ENCODE results near the gene CALB2.
"Not testable (repeated sequence)": the region's sequence is repeated elsewhere in the genome, so short reads cannot be mapped to it uniquely, and the experiment has no call there.

The CALB2 gene

DNA sequence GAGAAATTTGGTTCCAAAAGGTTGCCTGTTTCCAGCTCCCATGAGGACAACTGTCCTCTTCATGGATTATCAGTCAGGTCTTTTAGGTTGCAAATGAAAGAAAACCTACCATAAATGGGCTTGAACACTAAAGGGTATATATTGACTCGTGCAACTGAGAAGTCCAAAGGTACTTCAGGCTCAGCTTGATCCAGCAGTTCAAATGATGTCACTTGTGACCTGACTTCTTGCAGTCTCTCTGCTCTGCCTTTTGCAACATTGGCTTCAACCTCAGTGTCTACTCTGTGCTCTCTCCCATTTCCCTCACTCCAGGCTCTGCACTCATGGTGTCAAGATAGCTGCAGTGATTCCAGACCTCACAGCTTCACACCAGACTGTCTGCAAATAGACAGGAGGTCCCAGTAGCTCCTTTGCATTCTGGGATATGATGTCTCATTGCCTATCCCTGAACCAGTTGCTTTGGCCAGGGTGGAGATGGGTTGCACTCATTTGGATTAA lies 5.5 kb upstream of the CALB2 start:
- no peak for DNase-seq (ENCODE audit: low spot score)

DNA sequence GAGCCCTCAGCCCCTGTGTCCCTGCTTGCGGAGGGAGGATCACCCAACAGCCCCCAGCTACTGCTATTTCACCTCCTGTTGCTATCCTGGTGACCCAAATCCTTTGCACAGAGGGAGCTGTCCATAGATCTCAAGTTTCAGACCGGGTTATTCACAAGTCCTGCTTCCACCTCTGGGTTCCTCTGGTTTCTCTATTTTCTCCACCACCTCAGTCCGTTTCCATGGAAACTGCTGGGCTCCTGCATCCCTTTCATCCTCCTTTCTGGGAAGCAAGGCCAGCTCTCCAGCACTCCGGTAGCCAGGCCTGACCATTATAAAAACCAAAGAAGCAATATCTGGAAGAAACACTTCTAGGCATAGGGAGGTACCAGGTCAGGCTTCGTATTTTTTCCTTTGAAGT lies 4.8 kb upstream of the CALB2 start:
- no peak for DNase-seq (ENCODE audit: low spot score)

DNA sequence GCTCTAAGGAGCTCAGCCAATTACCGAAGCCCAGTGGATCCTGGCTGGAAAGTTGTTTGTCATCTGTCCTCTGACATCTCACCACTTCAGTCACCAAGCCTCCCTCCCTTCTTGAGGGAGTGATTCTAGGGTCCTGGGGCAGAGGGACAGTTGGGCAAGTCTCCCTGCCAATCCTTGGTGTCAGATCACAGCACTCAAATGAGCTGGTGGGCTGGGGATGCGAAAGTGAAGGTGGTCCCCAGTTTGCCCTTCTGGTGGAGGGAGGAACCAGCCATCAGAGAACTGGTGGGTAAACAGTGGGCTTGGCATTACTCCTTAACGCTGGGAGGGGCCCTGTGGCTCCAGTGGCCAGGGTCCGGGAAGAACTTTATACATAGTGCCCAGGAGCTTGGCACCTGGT lies 4.4 kb upstream of the CALB2 start:
- DNase-seq (ENCODE audit: low spot score): no peak

DNA sequence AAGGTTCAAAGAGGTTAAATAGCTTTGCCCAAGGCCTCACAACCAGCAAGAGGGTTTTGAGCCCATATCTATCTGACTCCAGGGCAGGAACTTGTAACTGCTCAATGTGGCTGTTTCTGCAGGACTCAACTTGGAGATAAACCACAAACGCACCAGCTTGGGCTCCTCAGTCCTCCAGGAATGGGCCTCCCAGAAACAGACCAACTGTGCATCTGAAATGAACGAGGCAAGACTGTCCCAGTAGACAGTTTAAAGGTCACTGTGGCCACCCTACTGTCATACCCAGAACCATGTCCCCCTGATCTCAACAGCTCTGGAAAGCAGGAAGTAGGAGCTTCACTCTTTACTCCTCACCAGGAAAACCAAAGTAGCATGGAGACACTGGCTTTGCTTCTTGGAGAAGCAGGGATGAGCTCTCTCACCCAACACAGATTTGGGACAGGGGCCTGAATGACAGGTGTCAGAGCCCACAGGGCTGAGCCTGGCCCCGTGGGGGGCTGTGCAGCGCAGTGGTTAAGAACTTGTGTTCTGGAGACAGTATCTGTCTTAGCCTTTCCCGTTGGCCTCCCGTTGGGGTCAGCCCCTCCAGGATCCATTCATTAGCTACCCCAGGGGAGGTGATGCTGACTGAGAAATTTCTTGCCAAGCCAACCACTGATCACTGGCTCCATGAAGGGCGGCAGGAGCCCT lies 2.3 kb upstream of the CALB2 start:
- DNase-seq (ENCODE audit: low spot score): no peak

DNA sequence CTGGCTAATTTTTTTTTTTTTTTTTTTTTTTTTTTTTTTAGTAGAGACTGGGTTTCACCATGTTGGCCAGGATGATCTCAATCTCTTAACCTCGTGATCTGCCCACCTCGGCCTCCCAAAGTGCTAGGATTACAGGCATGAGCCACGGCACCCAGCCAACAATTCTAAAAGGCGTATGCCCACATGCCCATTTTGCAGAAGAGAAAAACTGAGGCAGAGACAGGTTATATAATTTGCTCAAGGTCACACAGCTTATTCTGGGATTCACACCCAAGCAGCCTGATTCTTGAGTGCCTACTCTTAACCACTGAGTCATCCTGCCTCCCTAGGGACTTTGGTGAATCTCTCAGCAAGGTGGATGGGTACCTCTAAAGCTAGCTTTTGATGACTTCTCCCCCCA lies 1.6 kb upstream of the CALB2 start:
- not testable (repeated sequence) for DNase-seq (ENCODE audit: low spot score)

DNA sequence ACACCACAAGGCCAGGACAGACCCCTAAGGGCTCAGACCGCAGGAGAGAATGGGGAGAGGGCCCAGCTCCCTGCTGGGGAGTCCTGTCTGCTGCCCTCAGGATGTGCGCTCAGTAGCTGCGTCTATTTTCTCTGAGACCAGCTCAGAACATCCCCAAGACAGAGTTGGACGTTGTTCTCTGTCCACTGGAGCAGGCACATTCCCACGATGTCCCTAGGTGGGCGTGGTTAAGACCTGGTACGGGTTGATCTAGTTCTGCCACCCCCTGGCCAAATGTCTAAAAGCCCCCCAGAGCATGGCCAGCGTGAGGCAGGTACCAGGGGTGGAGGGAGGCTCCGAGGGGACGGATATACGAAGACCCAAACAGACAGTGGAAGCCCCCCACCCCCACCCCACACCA lies 842 bp upstream of the CALB2 start:
- DNase-seq (ENCODE audit: low spot score): no peak

DNA sequence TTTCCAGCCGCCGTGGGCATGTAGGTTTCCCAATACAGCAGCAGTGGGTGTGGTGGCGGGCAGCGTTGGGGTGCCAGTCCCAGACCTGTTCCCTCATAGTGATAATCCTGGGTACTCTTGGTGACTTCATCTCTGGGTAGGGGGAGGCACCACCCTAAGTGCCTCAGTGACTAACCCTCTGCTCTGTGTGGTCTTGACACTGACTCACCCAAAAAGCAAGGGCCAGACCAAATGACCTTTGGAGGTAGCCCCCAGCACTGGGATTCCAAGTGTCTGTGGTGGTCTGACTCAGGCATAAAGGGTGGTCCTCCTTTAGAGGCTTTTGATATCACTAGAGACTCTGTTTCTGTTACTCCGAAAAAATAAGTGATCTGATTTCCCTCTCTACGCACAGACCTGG lies 908 bp downstream of the CALB2 start:
- DNase-seq (ENCODE audit: low spot score): no peak

DNA sequence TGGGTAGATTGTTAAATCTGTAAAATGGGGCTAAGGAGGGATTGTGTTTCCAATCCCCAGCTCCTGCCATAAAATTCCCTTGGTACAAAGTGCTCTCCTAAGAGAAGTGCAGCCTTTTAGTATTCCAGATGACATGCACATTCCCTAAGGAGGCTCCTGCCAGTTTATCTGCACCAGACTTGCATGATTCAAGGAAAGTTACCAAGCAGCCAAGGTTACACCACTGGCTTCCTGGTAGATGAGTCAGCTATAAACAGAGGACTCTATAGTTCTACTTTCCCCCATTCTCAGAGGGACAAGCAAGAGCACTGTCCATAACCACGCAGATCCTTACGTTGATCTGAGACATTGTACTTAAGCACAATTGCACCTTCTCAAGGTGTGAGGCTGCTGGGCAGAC lies 1.9 kb downstream of the CALB2 start:
- DNase-seq (ENCODE audit: low spot score): no peak

DNA sequence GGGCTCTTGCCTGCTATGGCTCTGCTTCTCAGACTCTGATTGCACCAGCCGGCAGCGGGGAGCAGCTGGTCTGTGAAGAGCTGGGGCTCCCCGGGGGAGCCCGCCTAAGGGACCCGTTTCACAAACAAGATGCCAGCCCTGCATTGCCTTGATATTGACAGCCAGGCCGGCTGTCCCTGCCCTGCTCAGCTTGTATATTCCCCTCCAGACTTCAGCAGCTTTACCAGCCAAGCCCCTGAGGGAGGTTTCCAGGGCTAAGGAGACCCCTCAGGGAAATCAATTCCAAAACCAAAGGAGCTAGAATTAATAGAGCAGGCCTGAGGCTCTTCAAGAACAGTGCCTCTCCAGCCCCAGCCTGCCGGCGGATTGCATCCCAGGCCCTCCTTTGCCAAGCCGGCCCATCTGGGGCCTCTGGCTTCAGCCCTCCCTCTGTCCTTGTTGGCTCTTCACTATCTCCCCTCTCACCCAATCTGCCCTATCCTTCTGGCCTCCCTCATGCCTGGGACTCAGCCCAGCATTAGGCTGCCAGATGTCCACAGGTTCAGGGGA lies 5.7 kb downstream of the CALB2 start:
- DNase-seq (ENCODE audit: low spot score): no peak

DNA sequence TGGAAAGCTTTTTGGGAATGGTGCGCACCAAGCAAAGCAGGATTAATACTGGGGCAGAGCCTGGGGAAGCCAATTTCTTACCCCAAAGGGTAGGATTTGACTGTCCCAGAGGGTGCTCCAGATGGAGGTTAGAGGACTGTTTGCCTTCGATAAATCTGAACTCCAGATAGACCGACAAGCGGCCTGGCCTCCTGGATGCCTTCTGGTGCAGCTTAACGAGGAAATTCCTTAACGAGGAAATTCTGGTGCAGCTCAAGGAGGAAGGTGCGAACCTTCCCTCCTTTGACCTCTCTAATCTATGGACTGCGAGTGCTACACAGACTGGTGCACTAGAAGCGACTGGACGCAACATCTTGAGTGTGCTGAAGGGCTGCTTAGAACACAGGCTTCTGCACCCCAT lies 6.5 kb downstream of the CALB2 start:
- DNase-seq (ENCODE audit: low spot score): no peak

DNA sequence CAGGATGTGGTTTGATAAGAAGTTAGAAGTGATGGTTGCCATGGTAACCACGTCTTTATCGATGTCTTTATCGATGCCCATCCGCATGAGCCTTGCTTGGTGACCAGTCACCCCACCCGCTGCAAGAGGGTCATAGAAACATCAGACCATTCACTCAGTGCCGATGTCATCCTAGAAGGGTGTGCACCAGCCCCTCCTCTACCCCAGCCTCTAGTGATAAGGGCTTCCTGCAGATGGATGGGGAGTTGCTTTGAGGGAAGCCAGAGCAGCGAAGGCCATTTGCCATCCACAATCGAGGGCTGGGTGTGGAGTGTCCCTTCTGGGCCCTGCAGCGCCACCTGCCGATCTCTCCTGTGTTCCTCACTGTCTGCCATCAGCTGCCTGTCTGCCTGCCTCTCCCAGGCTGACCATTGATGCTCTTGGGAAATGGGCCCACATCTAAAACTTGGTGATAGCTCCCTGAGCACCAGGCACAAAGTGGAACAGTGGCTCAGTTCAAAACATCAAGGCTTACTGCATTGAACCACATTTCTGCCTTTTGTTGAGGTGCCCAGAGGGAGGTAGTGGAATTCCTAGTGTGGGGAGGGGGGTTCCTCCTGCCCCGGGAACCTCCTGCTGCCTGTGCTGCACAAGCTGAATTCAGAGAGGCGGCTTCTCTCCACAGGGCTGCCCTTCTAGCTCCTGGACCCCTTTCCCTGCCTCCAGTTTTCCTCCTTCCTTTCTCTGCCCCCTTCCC lies 8.9 kb downstream of the CALB2 start:
- DNase-seq (ENCODE audit: low spot score): no peak

DNA sequence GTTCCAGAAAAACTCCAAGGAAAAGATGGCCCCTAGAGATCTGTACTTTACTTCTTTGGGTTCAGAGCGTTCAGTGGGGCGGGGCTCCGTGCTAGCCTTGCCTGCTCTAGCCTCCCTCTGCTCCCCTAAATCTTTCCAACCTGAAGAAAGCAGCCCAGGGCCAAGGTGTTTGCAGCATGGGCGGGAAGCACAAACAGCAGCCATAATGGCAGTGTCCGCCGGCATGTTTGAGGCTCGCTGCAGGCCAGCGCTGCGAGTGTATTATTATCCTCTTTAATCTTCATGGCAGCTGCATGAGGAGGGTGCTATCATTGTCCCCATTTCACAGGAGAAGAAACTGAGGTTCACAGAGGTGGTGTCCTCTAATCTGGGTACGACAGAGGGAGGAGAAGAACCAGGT lies 10.4 kb downstream of the CALB2 start:
- no peak for DNase-seq (ENCODE audit: low spot score)

DNA sequence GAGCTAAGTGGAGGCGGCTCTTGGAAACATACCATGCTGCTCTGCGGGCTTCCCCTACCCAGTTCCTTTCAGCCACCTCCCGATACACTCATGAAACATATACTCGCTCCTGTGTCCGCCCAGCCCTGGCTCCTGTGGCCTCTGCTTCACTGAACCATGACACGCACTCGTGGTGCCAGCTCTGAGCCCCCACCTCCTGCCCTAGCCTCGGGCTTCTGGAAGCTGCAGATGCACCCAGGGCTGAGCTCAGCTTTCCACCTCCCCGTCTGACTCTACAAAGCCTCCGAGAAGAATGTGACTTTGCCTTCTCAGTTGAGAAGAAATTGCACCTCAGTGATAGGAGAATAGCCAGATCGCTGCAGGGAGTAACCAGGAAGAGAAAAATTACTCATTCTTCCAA lies 11.0 kb downstream of the CALB2 start:
- DNase-seq (ENCODE audit: low spot score): no peak

DNA sequence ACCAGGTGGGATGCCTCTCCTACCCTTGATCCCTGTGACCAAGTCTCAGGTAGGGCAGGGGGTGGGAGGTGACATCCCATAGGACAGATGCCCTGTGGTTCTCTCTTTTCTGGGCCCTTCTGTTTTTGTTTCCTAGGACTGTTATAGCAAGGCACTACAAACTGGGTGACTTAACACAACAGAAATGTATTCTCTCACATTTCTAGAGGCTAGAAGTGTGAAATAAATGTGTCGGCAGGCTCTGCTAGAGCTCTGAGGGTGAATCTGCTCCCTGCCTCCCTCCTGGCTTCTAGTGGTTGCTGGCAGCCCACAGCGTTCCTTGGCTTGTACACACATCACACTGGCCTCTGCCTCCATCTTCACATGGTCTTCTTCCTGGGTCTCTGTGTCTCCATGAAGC lies 12.7 kb downstream of the CALB2 start:
- no peak for DNase-seq (ENCODE audit: low spot score)

DNA sequence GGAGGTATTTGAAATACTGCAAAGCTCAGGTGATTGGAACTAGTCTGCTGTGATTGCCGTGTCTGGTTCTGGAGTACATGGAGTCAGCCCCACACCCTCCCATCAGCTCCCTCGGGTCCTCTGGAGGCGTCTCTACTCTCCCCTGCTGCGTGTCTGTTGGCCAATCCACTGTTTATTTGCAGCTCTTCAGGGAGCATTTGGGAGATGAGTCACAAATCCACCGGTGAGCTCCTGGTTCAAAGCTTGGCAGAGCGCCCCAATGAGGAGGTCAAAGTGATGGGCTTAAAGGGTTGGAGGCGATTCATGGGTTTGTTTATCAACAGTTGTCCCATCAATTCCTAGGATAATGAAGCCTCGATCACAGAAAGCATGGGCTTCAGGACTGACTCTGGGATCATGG lies 14.6 kb downstream of the CALB2 start:
- no peak for DNase-seq (ENCODE audit: low spot score)

DNA sequence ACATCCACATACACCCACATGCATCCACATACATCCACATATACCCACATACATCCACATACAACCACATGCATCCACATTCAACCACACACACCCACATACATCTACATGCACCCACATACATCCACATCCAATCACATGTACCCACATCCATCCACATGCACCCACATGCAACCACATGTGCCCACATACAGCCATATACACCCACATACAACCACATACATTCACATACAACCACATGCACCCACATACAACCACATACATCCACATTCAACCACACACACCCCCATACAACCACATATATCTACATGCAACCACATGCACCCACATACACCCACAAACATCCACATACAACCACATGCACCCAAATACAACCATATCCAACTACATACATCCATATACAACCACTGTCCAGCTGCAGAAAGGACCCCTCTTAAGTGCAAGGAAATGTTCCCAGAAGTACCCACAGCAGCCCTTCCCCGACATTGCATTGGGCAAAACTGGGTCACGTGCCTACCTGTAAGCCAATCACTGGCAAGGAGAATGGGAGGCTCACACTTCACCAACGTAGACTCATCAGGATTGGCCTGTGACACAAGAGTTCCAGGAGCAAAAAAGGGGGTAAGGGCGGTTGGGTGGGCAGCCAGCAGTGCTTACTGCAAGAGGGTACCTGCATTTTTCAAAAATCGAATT lies 18.1 kb downstream of the CALB2 start:
- DNase-seq (ENCODE audit: low spot score): no peak

DNA sequence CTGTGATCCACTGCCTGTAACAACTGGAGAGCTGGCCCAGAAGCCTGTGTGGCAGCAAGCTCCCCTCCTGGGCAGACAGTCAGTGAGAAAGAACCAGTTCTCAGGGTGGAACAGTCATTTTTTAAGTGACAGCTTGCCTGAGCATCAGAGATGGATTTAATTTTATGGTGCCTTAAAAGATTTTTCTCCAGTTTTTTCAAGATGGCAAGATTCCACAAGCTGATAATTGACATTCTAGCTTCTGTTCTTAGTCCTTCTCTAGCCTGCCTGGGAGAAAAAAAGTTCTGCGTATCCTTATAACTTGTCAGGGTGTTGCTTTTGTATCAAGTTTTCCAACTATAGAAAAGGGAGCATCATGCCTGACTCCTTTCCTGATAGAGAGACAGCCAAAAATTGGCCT lies 21.2 kb downstream of the CALB2 start:
- DNase-seq (ENCODE audit: low spot score): no peak

DNA sequence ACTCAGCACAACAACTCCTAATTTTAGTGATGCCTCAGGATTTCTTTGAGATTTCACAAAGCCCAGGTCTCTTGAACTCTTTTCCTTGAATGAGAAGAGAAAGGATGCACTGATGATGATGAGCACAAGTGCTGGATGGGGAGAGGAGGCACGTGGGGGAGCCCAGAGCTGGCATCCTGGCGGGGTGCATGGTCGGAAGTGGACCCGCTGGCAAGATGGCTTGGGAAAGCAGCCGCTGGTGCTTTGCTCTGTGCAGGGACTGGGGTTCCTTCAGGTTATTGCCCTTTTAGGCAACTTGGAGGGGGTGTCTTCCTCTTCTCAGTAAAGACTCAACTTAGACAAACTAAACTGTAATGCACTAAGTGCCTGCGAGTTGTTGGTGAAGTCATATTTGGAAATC lies 22.3 kb downstream of the CALB2 start:
- no peak for DNase-seq (ENCODE audit: low spot score)

DNA sequence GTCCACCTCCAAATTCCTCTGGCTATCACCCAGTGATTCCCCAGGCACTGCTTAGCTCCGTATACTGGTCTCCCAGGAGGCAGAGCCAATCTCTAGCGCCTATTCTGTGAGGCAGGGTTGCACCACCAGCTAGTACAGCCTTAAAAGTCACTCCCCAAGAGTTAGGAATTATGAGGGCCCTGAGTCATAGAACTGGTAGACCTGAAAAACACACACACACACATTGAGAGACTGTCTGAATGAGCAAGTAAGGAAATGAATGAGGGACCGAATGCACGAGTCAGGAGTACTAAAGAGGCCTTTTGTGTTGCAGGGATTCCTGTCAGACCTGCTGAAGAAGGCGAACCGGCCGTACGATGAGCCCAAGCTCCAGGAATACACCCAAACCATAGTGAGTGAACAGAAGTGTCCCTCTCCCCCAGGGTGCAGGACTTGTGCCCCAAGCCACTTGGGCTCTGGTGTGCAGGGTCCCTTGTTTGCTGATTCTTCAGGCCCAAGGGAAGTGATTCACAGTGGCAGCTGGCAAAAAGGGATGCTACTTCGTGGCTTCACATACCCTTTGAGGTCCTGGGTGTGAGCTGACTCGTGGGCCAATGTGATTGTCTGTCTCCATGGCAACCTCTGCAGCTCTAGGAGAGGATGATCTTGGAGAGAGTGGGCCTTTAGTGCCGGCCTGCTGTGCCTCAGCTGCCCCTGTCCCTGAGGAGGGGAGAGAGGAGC lies 24.7 kb downstream of the CALB2 start:
- DNase-seq (ENCODE audit: low spot score): no peak

DNA sequence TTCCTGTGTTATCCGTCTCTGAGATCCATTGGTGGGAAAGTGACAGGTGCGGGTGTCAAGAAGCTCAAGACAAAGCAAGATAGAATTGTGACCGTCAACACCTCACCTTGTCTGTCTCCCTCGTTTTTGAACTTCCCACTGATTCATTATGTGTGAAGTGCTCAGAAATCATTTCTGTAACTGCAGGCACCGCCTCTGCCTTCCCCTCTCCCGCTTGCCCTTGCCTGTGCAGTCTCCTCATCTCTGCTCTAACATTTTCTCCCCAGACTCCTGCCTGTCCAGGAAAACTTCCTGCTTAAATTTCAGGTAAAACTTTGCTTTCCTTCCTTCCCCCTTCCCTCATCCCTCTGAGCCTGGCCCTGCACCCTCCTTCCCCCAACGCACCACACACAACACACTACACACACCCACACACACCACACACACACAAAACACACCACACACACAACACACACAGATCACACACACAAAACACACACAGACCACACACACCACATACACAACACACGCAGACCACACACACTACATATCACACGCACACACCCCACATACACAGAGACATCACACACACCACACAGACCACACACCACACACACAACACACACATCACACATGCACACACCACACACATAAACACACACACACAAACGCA lies 25.7 kb downstream of the CALB2 start:
- DNase-seq (ENCODE audit: low spot score): no peak

DNA sequence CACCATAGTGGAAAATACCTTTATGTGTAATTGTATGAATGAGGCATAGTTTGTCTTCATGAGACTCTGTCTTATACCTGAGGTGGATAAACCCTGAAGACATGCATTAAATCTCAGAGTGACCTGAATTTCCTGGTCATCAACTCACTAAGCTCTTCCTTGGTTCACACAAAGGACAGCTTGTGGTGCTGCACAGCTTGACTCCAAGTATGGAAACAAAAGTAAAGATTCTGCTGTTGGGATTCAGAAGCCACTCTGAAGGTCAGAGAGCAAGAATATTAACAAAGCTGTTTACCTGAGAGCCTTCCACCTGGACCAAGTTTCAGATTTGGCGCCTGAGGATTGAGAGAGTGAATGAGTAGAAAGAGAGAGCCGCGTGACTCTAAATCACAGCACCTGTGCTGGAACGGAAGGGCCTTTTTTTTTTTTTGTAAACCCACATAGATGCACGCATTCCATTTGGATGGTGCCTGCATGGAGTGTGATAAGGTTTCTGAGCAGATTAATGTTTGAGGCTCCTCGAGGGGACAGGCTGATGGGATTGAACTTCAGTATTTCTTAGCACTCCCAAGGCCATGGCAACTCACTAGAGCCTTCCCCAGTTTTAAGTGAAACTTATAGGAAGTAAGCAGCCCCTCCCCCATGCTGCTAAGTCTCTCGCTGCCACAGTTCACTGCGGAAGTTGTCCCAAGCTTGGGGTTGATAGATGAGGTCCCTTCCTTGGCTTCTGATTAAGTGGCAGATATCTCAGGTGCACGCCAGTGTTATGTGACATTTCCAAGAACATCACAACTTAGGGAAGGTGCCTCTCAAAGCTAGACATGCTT lies 28.7 kb downstream of the CALB2 start:
- DNase-seq (ENCODE audit: low spot score): no peak

Measured in putamen (tissue), 1 donor.